ENCODE data around the gene FGD2. TPM values are rescaled to one million over a fixed set of nuclear protein-coding genes. Genes with fewer than 3 reads are reported as not detected.

Gene FGD2
- total RNA-seq, 1 experiment from 2014 or later: 0.44 TPM

DNA sequence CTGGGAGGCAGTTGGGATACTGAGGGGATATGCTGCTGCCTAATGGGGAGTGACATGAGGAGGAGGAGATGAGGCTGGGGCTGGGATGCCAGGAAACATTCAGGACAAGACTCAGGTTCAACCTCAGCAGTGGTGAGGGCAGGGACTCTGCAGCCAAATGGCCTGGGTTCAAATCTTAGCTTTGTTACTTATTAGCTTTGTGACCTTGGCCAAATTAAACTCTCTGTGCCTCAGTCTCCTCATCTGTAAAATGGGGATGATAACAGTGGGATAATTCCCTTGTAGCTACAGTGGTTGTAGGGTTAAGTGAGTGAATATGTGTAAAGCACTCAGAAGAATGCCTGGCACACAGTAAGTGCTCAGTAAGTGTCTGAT lies 49.0 kb upstream of the FGD2 start:
- H4K20me1 ChIP-seq (ENCODE audit: low read length): no peaks in the 10 kb centered on the region
- no peaks in the 10 kb centered on the region for H3F3A ChIP-seq (ENCODE audit: low read length, unreplicated experiment)
- no peak overlapping the region for H3K27ac ChIP-seq (ENCODE audit: low read length)
- H3K27me3 ChIP-seq (ENCODE audit: low read length): no peaks in the 10 kb centered on the region
- H3K4me2 ChIP-seq (ENCODE audit: low read length): no peak overlapping the region
- no peak overlapping the region for H2AFZ ChIP-seq (ENCODE audit: low read length)
- H3K79me2 ChIP-seq (ENCODE audit: low read length): no peaks in the 10 kb centered on the region
- peaks cover 30% of the 10 kb centered on the region for H3K4me1 ChIP-seq (ENCODE audit: insufficient read depth, low read length)
- H3K9me2 ChIP-seq (replicated peaks; ENCODE audit: low read length): no peaks in the 10 kb centered on the region
- ChIA-PET CTCF (interaction anchor here (1.4 kb wide), 1 partner anchor 42 kb away, joined by 6 read pairs; no protein-coding TSS in a partner anchor), POLR2A (ENCODE audit: unreplicated experiment) (interaction anchor here (0.6 kb wide), 1 partner anchor 213 kb away, joined by 33 read pairs; the partner anchor contains the start of gene PIM1)
- ATAC-seq (no peak), DNase-seq (no peak)
- H3K9ac ChIP-seq (ENCODE audit: low read length): no peak overlapping the region
- TF ChIP-seq EZH2 (IDR thresholded peaks at IDR 0.05; ENCODE audit: low read length, unreplicated experiment): no peak
- BruUV-seq (replicated peaks): no TSS peak
- no peaks in the 10 kb centered on the region for H3K36me3 ChIP-seq (ENCODE audit: low read depth, low read length)
- intact Hi-C loops (cut with micrococcal nuclease): loop anchor here (5.0 kb wide), 1 partner anchor 44 kb away; no protein-coding TSS in a partner anchor
- no peak overlapping the region for H3K4me3 ChIP-seq (ENCODE audit: low read length)
- H3K9me3 ChIP-seq (ENCODE audit: low read length): no peaks in the 10 kb centered on the region

DNA sequence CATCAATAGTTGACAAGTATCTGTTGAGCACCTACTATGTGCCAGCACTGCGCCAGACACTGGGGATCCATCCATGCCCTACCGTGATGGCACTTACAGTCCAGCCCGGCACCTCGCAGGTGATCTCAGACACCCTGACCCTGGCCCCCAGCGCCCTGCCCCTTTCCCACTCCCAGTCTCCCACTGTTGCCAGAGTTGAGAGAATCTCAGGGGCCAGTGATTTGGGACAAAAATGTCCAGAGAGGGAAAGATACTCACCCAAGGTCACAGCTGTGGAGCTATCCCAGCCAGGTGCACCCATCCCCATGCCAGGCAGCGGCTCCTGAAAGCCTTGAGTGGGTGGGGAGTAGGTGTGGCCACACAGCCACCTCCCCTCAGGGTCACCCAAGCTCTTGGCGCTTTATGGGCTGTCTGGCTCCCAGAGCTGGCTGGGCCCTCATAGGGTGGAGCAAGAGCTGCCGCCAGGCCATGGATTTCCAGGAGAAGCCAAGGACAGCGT lies 47.6 kb upstream of the FGD2 start:
- peaks cover 26% of the 10 kb centered on the region for H3K4me1 ChIP-seq (ENCODE audit: insufficient read depth, low read length)
- H3F3A ChIP-seq (ENCODE audit: low read length, unreplicated experiment): no peaks in the 10 kb centered on the region
- no peak overlapping the region for H3K27ac ChIP-seq (ENCODE audit: low read length)
- H3K9ac ChIP-seq (ENCODE audit: low read length): no peak overlapping the region
- POLR2A ChIA-PET (ENCODE audit: unreplicated experiment): no interaction called here
- no peak for ATAC-seq
- H3K36me3 ChIP-seq (ENCODE audit: low read depth, low read length): no peaks in the 10 kb centered on the region
- no peaks in the 10 kb centered on the region for H3K27me3 ChIP-seq (ENCODE audit: low read length)
- intact Hi-C loops (cut with micrococcal nuclease): loop anchor here (5.0 kb wide), 1 partner anchor 46 kb away; no protein-coding TSS in a partner anchor
- no peak overlapping the region for H2AFZ ChIP-seq (ENCODE audit: low read length)
- H3K9me3 ChIP-seq (ENCODE audit: low read length): no peaks in the 10 kb centered on the region
- no peak overlapping the region for H3K4me2 ChIP-seq (ENCODE audit: low read length)
- CTCF ChIA-PET: no interaction called here
- H4K20me1 ChIP-seq (ENCODE audit: low read length): no peaks in the 10 kb centered on the region
- TF ChIP-seq, protein P1, sequence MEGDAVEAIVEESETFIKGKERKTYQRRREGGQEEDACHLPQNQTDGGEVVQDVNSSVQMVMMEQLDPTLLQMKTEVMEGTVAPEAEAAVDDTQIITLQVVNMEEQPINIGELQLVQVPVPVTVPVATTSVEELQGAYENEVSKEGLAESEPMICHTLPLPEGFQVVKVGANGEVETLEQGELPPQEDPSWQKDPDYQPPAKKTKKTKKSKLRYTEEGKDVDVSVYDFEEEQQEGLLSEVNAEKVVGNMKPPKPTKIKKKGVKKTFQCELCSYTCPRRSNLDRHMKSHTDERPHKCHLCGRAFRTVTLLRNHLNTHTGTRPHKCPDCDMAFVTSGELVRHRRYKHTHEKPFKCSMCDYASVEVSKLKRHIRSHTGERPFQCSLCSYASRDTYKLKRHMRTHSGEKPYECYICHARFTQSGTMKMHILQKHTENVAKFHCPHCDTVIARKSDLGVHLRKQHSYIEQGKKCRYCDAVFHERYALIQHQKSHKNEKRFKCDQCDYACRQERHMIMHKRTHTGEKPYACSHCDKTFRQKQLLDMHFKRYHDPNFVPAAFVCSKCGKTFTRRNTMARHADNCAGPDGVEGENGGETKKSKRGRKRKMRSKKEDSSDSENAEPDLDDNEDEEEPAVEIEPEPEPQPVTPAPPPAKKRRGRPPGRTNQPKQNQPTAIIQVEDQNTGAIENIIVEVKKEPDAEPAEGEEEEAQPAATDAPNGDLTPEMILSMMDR (conservative IDR thresholded peaks at IDR 0.05; ENCODE audit: low read depth, low read length): no peak
- TF ChIP-seq EZH2 (IDR thresholded peaks at IDR 0.05; ENCODE audit: low read length, unreplicated experiment) (no peak), EZH2phosphoT487 (IDR thresholded peaks at IDR 0.05; ENCODE audit: borderline replicate concordance, low read length) (no peak)
- BruUV-seq (replicated peaks): no TSS peak
- no peak for DNase-seq
- no peak overlapping the region for H3K4me3 ChIP-seq (ENCODE audit: low read length)
- no peaks in the 10 kb centered on the region for H3K79me2 ChIP-seq (ENCODE audit: low read length)
- no peaks in the 10 kb centered on the region for H3K9me2 ChIP-seq (replicated peaks; ENCODE audit: low read length)

DNA sequence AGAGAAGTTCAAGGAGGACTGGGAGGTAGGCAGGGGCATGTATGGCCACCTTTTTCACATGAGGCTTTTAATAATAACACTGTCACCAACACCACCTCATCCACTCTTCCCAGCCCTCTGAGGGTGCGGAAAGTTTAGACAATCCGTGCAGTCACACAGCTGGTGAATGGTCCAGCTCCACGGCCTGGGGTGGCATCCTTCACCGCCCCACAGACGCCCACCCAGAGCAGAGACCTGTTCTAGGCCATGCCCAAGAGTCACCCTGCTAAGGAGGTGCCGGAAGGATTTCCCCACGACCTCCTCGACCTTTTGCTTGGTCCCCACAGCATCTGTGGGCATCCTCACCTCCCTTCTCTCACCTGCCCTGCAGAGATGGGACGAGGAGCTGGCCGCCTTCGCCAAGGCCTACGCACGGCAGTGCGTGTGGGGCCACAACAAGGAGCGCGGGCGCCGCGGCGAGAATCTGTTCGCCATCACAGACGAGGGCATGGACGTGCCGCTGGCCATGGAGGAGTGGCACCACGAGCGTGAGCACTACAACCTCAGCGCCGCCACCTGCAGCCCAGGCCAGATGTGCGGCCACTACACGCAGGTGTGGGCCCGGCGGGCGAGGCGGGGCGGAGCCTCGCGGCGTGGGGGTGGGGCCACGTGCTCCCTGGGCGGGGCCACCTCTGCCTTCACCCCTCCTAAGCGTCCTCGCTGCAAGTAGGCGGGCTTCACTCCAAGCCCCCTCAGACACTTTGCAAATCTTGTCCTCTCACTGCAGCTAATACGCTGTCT lies 46.5 kb upstream of the FGD2 start:
- Histone ChIP-seq H3K9me2 (replicated peaks; ENCODE audit: low read length) (no peaks in the 10 kb centered on the region), H2AFZ (ENCODE audit: low read length) (no peak overlapping the region), H3K9me3 (ENCODE audit: low read length) (no peaks in the 10 kb centered on the region), H3K4me1 (ENCODE audit: insufficient read depth, low read length) (peaks cover 26% of the 10 kb centered on the region), H3K4me3 (ENCODE audit: low read length) (no peak overlapping the region), H3K79me2 (ENCODE audit: low read length) (no peaks in the 10 kb centered on the region), H3K27me3 (ENCODE audit: low read length) (no peaks in the 10 kb centered on the region), H3K36me3 (ENCODE audit: low read depth, low read length) (no peaks in the 10 kb centered on the region), H3F3A (ENCODE audit: low read length, unreplicated experiment) (no peaks in the 10 kb centered on the region), H3K9ac (ENCODE audit: low read length) (no peak overlapping the region), H4K20me1 (ENCODE audit: low read length) (no peaks in the 10 kb centered on the region), H3K4me2 (ENCODE audit: low read length) (no peak overlapping the region), H3K27ac (ENCODE audit: low read length) (no peak overlapping the region)
- ATAC-seq (no peak), DNase-seq (no peak)
- BruUV-seq (replicated peaks): no TSS peak
- ChIA-PET POLR2A (ENCODE audit: unreplicated experiment) (no interaction called here), CTCF (no interaction called here)
- intact Hi-C loops (cut with micrococcal nuclease): loop anchor here (5.0 kb wide), 1 partner anchor 47 kb away; no protein-coding TSS in a partner anchor
- TF ChIP-seq EZH2phosphoT487 (IDR thresholded peaks at IDR 0.05; ENCODE audit: borderline replicate concordance, low read length) (no peak), EZH2 (IDR thresholded peaks at IDR 0.05; ENCODE audit: low read length, unreplicated experiment) (no peak)
- TF ChIP-seq, protein P1 (conservative IDR thresholded peaks at IDR 0.05; ENCODE audit: low read depth, low read length): no peak
